CD14-positive monocyte (primary cell): Measurements from ENCODE around the gene ITGAV. TPM values are rescaled to one million over a fixed set of nuclear protein-coding genes. Genes with fewer than 3 reads are reported as not detected.

Experiments used
- DNase-seq, 3 donors: peaks; one replicate each; pipeline ENCODE4 v3.0.0-alpha.2; 2011 to 2022
- H2AFZ ChIP-seq: 2 replicates; pipeline ENCODE4 v1.6.0; 2012; ENCODE audit warnings: mild to moderate bottlenecking, low read depth, low read length, inconsistent platforms; ENCODE audit not compliant: insufficient read depth, poor library complexity, severe bottlenecking
- H3K27ac ChIP-seq, 2 donors: 1 replicate in 1 of 2; 2 replicates in 1 of 2; pipeline ENCODE4 v1.5.1; 2012 to 2013; ENCODE audit warnings: low read length in 2 of 2, control low read depth in 1 of 2, inconsistent platforms in 1 of 2, low read depth in 1 of 2, mild to moderate bottlenecking in 1 of 2
- H3K27me3 ChIP-seq, 2 donors: one replicate each; pipeline versions ENCODE4 v1.6.0 to v1.6.1; 2011 to 2013; ENCODE audit warnings: low read length in 2 of 2; ENCODE audit not compliant: control insufficient read depth in 2 of 2, insufficient read depth in 2 of 2
- H3K36me3 ChIP-seq, 2 donors: replicated peaks in 1 of 2; 1 replicate in 1 of 2; 2 replicates in 1 of 2; pipeline versions ENCODE4 v1.5.1 to v1.6.1; 2012 to 2013; ENCODE audit warnings: low read length in 2 of 2, control low read depth in 1 of 2, inconsistent platforms in 1 of 2, mild to moderate bottlenecking in 1 of 2; ENCODE audit not compliant: insufficient read depth in 2 of 2, control insufficient read depth in 1 of 2
- H3K4me1 ChIP-seq, 2 donors: 1 replicate in 1 of 2; 2 replicates in 1 of 2; pipeline versions ENCODE4 v1.5.1 to v1.6.1; 2012 to 2013; ENCODE audit warnings: low read length in 2 of 2, control low read depth in 1 of 2, inconsistent platforms in 1 of 2, mild to moderate bottlenecking in 1 of 2, moderate library complexity in 1 of 2; ENCODE audit not compliant: insufficient read depth in 2 of 2, control insufficient read depth in 1 of 2
- H3K4me2 ChIP-seq: replicated peaks from 2 replicates; pipeline ENCODE3; 2012; ENCODE audit warnings: low read length, moderate library complexity, mild to moderate bottlenecking; ENCODE audit not compliant: poor library complexity, severe bottlenecking; ENCODE audit errors: extremely low read depth
- H3K4me3 ChIP-seq, 3 experiments: fragments of 200-600 bp in 1 of 3; sonication (generic) in 1 of 3; replicated peaks in 1 of 3; 1 replicate in 2 of 3; 2 replicates in 1 of 3; pipeline ENCODE4 v1.5.1; 2011 to 2013; ENCODE audit warnings: low read length in 3 of 3, mild to moderate bottlenecking in 3 of 3, control low read depth in 2 of 3, low read depth in 2 of 3, inconsistent platforms in 1 of 3, moderate library complexity in 1 of 3
- H3K79me2 ChIP-seq: 2 replicates; pipeline ENCODE4 v1.6.0; 2012; ENCODE audit warnings: mild to moderate bottlenecking, control low read depth, inconsistent platforms, low read length, moderate library complexity; ENCODE audit not compliant: insufficient read depth
- H3K9ac ChIP-seq: 2 replicates; pipeline ENCODE4 v1.6.0; 2017; ENCODE audit warnings: low read length, mild to moderate bottlenecking; ENCODE audit not compliant: insufficient read depth, poor library complexity, severe bottlenecking
- H3K9me3 ChIP-seq, 2 donors: replicated peaks in 1 of 2; 1 replicate in 1 of 2; 2 replicates in 1 of 2; pipeline versions ENCODE4 v1.5.1 to v1.6.1; 2012 to 2013; ENCODE audit warnings: low read length in 2 of 2, control low read depth in 1 of 2; ENCODE audit not compliant: control insufficient read depth in 1 of 2, insufficient read depth in 1 of 2
- H4K20me1 ChIP-seq: 2 replicates; pipeline ENCODE4 v1.6.0; 2012; ENCODE audit warnings: mild to moderate bottlenecking, low read length, control low read depth, moderate library complexity; ENCODE audit not compliant: insufficient read depth
- H3K27ac Mint-ChIP-seq, 7 donors: one replicate each; pipeline ENCODE4 v1.8.0; 2020; ENCODE audit warnings: mild to moderate bottlenecking in 7 of 7, mixed read lengths in 7 of 7, moderate library complexity in 6 of 7, inconsistent platforms in 2 of 7
- H3K27me3 Mint-ChIP-seq, 3 donors: one replicate each; pipeline ENCODE4 v1.8.0; 2021 to 2022; ENCODE audit warnings: low read depth in 3 of 3, mild to moderate bottlenecking in 3 of 3, mixed read lengths in 3 of 3, moderate library complexity in 3 of 3, inconsistent platforms in 1 of 3
- H3K36me3 Mint-ChIP-seq, 2 donors: one replicate each; pipeline ENCODE4 v1.8.0; 2020; ENCODE audit warnings: mixed read lengths in 2 of 2, inconsistent platforms in 1 of 2, mild to moderate bottlenecking in 1 of 2
- H3K4me1 Mint-ChIP-seq: one replicate; pipeline ENCODE4 v1.8.0; 2020; ENCODE audit warnings: mild to moderate bottlenecking, mixed read lengths
- H3K4me3 Mint-ChIP-seq, 2 donors: one replicate each; pipeline ENCODE4 v1.8.0; 2020; ENCODE audit warnings: mild to moderate bottlenecking in 2 of 2, mixed read lengths in 2 of 2, moderate library complexity in 1 of 2
- H3K9me3 Mint-ChIP-seq, 7 donors: one replicate each; pipeline ENCODE4 v1.8.0; 2020 to 2022; ENCODE audit warnings: mixed read lengths in 7 of 7, mild to moderate bottlenecking in 6 of 7, moderate library complexity in 6 of 7, inconsistent platforms in 2 of 7
- intact Hi-C, 2 donors: fragments of 100-400 bp; cut with micrococcal nuclease; formaldehyde crosslinking; loops; one replicate each; pipeline versions ENCODE4 v1.15.0 to v1.15.1; 2023
- polyA plus RNA-seq, 3 donors: library from polyadenylated mRNA; depleted of rRNA in 1 of 3; unstranded in 2 of 3; stranded (reverse) in 1 of 3; fragments of 300-500 nt in 2 of 3; fragments of >200 nt in 1 of 3; fragmentation: Illumina TruSeq in 2 of 3; gene quantifications; 1 replicate in 2 of 3; 2 replicates in 1 of 3; pipeline ENCODE4 v1.2.3, GENCODE V29; 2012 to 2021
- TF ChIP-seq, protein P1 (sequence below): fragments of 200-600 bp; IDR thresholded peaks from one replicate; pipeline ENCODE4 v1.8.0; 2022; ENCODE audit warnings: antibody characterized with exemption, mild to moderate bottlenecking

ITGAV gene
- polyA plus RNA-seq, 3 donors = 4.9 to 8.2 (median 6.0) TPM

DNA sequence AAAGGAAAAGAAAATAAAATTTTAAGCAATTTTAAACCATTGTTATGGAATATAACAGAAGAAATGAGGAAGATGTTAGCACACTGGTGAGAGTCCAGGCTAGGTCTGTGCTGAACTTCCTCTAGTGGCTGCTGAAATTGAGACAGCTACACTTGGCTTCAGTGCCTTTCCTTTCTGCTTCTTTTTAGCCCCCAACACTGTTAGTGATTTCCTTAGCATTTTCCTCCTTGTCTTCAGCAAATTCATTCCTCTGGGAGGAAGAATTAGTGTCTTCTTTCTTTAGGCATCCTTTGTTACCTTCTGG, 47.6 kb downstream of the ITGAV start:
- TF ChIP-seq, protein P1, sequence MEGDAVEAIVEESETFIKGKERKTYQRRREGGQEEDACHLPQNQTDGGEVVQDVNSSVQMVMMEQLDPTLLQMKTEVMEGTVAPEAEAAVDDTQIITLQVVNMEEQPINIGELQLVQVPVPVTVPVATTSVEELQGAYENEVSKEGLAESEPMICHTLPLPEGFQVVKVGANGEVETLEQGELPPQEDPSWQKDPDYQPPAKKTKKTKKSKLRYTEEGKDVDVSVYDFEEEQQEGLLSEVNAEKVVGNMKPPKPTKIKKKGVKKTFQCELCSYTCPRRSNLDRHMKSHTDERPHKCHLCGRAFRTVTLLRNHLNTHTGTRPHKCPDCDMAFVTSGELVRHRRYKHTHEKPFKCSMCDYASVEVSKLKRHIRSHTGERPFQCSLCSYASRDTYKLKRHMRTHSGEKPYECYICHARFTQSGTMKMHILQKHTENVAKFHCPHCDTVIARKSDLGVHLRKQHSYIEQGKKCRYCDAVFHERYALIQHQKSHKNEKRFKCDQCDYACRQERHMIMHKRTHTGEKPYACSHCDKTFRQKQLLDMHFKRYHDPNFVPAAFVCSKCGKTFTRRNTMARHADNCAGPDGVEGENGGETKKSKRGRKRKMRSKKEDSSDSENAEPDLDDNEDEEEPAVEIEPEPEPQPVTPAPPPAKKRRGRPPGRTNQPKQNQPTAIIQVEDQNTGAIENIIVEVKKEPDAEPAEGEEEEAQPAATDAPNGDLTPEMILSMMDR = no peak
- H3K4me1 Mint-ChIP-seq = peaks cover 25% of the 10 kb centered on the region
- intact Hi-C loops = no loop called here
- peak; percentile 10 to 49 (median 41) for DNase-seq
- H3K9me3 ChIP-seq = no peaks in the 10 kb centered on the region
- H3K4me3 Mint-ChIP-seq = no peak overlapping the region
- H3K27me3 Mint-ChIP-seq = peaks cover 0 to 2% (median 0%) of the 10 kb centered on the region in 3 donors
- H3K27me3 ChIP-seq = no peaks in the 10 kb centered on the region
- no peak overlapping the region for H3K4me3 ChIP-seq
- peaks cover 23 to 28% of the 10 kb centered on the region in 2 donors for H3K4me1 ChIP-seq
- no peaks in the 10 kb centered on the region for H3K9me3 Mint-ChIP-seq
- H3K36me3 ChIP-seq = peaks cover 4 to 35% of the 10 kb centered on the region in 2 donors
- H3K27ac Mint-ChIP-seq = peak overlapping the region in 5 of 7 donors; percentile 54 to 70 (median 63)
- H2AFZ ChIP-seq = no peak overlapping the region
- H3K9ac ChIP-seq = no peak overlapping the region
- peak overlapping the region; percentile 36 to 55 for H3K27ac ChIP-seq
- peaks cover 17 to 25% of the 10 kb centered on the region in 2 donors for H3K36me3 Mint-ChIP-seq
- H3K4me2 ChIP-seq = no peak overlapping the region
- H4K20me1 ChIP-seq = no peaks in the 10 kb centered on the region
- no peaks in the 10 kb centered on the region for H3K79me2 ChIP-seq

DNA sequence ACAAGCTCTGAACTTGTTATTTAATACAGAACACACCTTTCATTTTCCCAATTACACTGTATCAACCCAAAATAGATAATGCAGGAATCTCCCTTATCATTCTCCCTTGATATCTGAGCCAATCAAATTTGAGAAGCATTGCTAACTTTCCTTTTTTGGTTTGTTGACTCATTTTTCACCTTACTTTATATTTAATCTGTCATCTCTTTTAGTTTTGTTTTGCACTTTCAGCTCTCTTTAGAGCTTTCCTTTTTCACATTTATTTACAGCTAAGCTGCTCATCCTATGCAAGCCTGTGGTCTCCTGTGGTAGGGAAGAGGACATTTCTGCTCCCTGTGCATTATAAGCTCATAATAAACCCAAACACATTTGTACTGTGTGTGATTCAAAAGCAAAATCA, 50.1 kb downstream of the ITGAV start:
- no peak overlapping the region for H3K4me3 Mint-ChIP-seq
- Histone ChIP-seq H3K27ac (no peak overlapping the region), H3K4me2 (no peak overlapping the region), H4K20me1 (no peaks in the 10 kb centered on the region), H3K4me3 (no peak overlapping the region), H3K9ac (no peak overlapping the region), H3K27me3 (no peaks in the 10 kb centered on the region), H3K36me3 (peaks cover 4 to 56% of the 10 kb centered on the region in 2 donors), H2AFZ (no peak overlapping the region), H3K4me1 (peaks cover 23 to 28% of the 10 kb centered on the region in 2 donors), H3K9me3 (no peaks in the 10 kb centered on the region), H3K79me2 (no peaks in the 10 kb centered on the region)
- DNase-seq = no peak
- peaks cover 29 to 41% of the 10 kb centered on the region in 2 donors for H3K36me3 Mint-ChIP-seq
- intact Hi-C loops = loop anchor here (5.0 to 10.0 kb wide), 2 partner anchors 135 to 138 kb away; no protein-coding TSS in a partner anchor
- no peaks in the 10 kb centered on the region for H3K27me3 Mint-ChIP-seq
- TF ChIP-seq, protein P1 = no peak
- H3K4me1 Mint-ChIP-seq = peaks cover 25% of the 10 kb centered on the region
- H3K9me3 Mint-ChIP-seq = no peaks in the 10 kb centered on the region
- H3K27ac Mint-ChIP-seq = peak overlapping the region in 1 of 7 donors; percentile 8
